ENCODE measurements around the gene RABL2A.
"Not testable (repeated sequence)": the region's sequence is repeated elsewhere in the genome, so short reads cannot be mapped to it uniquely, and the experiment has no call there.

DNA sequence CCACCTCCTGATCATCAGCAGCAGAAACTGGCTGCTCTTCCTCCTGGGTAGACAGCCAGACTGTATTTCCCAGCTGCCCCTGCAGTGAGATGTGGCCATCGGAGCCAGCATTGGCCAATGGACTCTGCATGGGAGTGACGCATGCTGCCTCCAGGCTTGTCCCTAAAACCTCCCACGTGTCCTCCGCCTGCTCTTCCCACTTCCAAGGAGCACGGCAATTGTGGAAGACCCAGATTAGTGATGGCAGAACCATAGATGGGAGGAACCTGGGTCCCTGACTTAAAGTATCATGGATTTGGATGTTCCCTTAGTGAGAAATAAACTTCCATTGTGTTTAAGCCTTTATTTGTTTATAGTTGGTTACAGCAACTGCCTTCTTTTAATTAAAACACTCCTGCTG lies 48.6 kb upstream of the RABL2A start:
- TF ChIP-seq CTCF (IDR thresholded peaks at IDR 0.05 in 2 of 3, conservative IDR thresholded peaks at IDR 0.05 in 1 of 3; ENCODE audit: borderline replicate concordance in 1 of 3, insufficient read depth in 1 of 3, low read depth in 2 of 3, low read length in 2 of 3); POLR2A (IDR thresholded peaks at IDR 0.05; ENCODE audit: borderline replicate concordance, extremely low read depth, insufficient read depth, insufficient read length); ELF1 (IDR thresholded peaks at IDR 0.05; ENCODE audit: borderline replicate concordance, low read depth); SIN3A (IDR thresholded peaks at IDR 0.05; ENCODE audit: low read depth): not testable (repeated sequence)
- TF ChIP-seq, protein P1, sequence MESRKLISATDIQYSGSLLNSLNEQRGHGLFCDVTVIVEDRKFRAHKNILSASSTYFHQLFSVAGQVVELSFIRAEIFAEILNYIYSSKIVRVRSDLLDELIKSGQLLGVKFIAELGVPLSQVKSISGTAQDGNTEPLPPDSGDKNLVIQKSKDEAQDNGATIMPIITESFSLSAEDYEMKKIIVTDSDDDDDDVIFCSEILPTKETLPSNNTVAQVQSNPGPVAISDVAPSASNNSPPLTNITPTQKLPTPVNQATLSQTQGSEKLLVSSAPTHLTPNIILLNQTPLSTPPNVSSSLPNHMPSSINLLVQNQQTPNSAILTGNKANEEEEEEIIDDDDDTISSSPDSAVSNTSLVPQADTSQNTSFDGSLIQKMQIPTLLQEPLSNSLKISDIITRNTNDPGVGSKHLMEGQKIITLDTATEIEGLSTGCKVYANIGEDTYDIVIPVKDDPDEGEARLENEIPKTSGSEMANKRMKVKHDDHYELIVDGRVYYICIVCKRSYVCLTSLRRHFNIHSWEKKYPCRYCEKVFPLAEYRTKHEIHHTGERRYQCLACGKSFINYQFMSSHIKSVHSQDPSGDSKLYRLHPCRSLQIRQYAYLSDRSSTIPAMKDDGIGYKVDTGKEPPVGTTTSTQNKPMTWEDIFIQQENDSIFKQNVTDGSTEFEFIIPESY (IDR thresholded peaks at IDR 0.05; ENCODE audit: extremely low read depth, insufficient replicate concordance, low read length): not testable (repeated sequence)

Data from HCT116 (cell line).